PC-3 (cell line): ENCODE data around the gene BEND7. TPM values are rescaled to one million over a fixed set of nuclear protein-coding genes. Genes with fewer than 3 reads are reported as not detected.

Experiments
- ATAC-seq: fragments of 200-7000 bp; cut with Tn5 transposase; 2 replicates; pipeline ENCODE4 v1.9.1; 2020; ENCODE audit warnings: mild to moderate bottlenecking, moderate library complexity
- BruUV-seq: library from RNA; stranded (reverse); fragments of 400-500 nt; replicated peaks from 2 replicates; lab custom pipeline; 2021; lab: Mats Ljungman, UMichigan
- CTCF ChIA-PET: fragments of 300-600 bp; sonication (Branson Sonifier 250); formaldehyde crosslinking; loops from one replicate; lab custom pipeline; 2022; ENCODE audit warnings: antibody characterized with exemption; lab: Charles Lee
- POLR2A ChIA-PET: fragments of 300-600 bp; sonication (Branson Sonifier 250); formaldehyde crosslinking; loops from one replicate; lab custom pipeline; 2022; ENCODE audit warnings: antibody characterized with exemption; ENCODE audit not compliant: unreplicated experiment; lab: Charles Lee
- DNase-seq: peaks from one replicate; pipeline ENCODE4 v3.0.0-alpha.2; 2015
- H2AFZ ChIP-seq: fragments of 300-600 bp; sonication (generic); 2 replicates; pipeline ENCODE4 v1.6.0; 2016; ENCODE audit warnings: antibody characterized with exemption, low read length
- H3F3A ChIP-seq: fragments of 300-600 bp; sonication (generic); one replicate; pipeline ENCODE4 v1.6.0; 2017; ENCODE audit warnings: antibody characterized with exemption, low read length, control low read depth, mild to moderate bottlenecking; ENCODE audit not compliant: unreplicated experiment
- H3K27ac ChIP-seq: fragments of 300-600 bp; sonication (generic); 2 replicates; pipeline ENCODE4 v1.5.1; 2016; ENCODE audit warnings: mild to moderate bottlenecking, low read length
- H3K27me3 ChIP-seq: fragments of 300-600 bp; sonication (generic); 2 replicates; pipeline ENCODE4 v1.6.1; 2016; ENCODE audit warnings: low read length, mixed read lengths
- H3K36me3 ChIP-seq: fragments of 300-600 bp; sonication (generic); 2 replicates; pipeline ENCODE4 v1.6.1; 2016; ENCODE audit warnings: low read depth, mixed run types, low read length, mixed read lengths
- H3K4me1 ChIP-seq: fragments of 300-600 bp; sonication (generic); 2 replicates; pipeline ENCODE4 v1.5.1; 2016; ENCODE audit warnings: low read length; ENCODE audit not compliant: insufficient read depth
- H3K4me2 ChIP-seq: fragments of 300-600 bp; sonication (generic); 2 replicates; pipeline ENCODE4 v1.6.0; 2016; ENCODE audit warnings: low read length
- H3K4me3 ChIP-seq: fragments of 300-600 bp; sonication (generic); 2 replicates; pipeline ENCODE4 v1.5.1; 2016; ENCODE audit warnings: mild to moderate bottlenecking, low read length, mixed read lengths
- H3K79me2 ChIP-seq: fragments of 300-600 bp; sonication (generic); 2 replicates; pipeline ENCODE4 v1.6.1; 2017; ENCODE audit warnings: low read length, mixed read lengths
- H3K9ac ChIP-seq: fragments of 300-600 bp; sonication (generic); 2 replicates; pipeline ENCODE4 v1.6.0; 2016; ENCODE audit warnings: mild to moderate bottlenecking, low read length
- H3K9me2 ChIP-seq: fragments of 300-600 bp; sonication (generic); replicated peaks from 2 replicates; pipeline ENCODE4 v1.6.1; 2016; ENCODE audit warnings: mixed run types, low read length, mixed read lengths
- H3K9me3 ChIP-seq: fragments of 300-600 bp; sonication (generic); 2 replicates; pipeline ENCODE4 v1.6.1; 2016; ENCODE audit warnings: low read length, mixed read lengths
- H4K20me1 ChIP-seq: fragments of 300-600 bp; sonication (generic); 2 replicates; pipeline ENCODE4 v1.6.1; 2016; ENCODE audit warnings: low read length, mixed read lengths
- EZH2 ChIP-seq: fragments of 300-600 bp; sonication (generic); IDR thresholded peaks from one replicate; pipeline ENCODE4 v1.6.1; 2017; ENCODE audit warnings: antibody characterized with exemption, mild to moderate bottlenecking, low read length; ENCODE audit not compliant: unreplicated experiment
- EZH2phosphoT487 ChIP-seq: fragments of 300-600 bp; sonication (generic); IDR thresholded peaks from 2 replicates; pipeline ENCODE4 v1.6.1; 2018; ENCODE audit warnings: mild to moderate bottlenecking, antibody characterized with exemption, low read length, borderline replicate concordance
- intact Hi-C: fragments of 100-400 bp; cut with micrococcal nuclease; formaldehyde crosslinking; loops from 2 replicates; pipeline ENCODE4 v1.9.0; 2023
- total RNA-seq: library from RNA; depleted of rRNA; stranded (reverse); fragments of >200 nt; gene quantifications from 2 replicates; pipeline ENCODE4 v1.2.3, GENCODE V29; 2014
- TF ChIP-seq, protein P1 (sequence below): fragments of 300-600 bp; sonication (generic); conservative IDR thresholded peaks from 2 replicates; pipeline ENCODE4 v1.5.1; 2017; ENCODE audit warnings: antibody characterized with exemption, low read depth, mild to moderate bottlenecking, low read length

BEND7 gene
- total RNA-seq, 1 experiment from 2014 or later, result 2.6 TPM

GRCh38 chr10:13470270-13470669 is 58.5 kb downstream of the BEND7 start:
- Histone ChIP-seq H3K9me3 (no peaks in the 10 kb centered on the region), H3F3A (no peaks in the 10 kb centered on the region), H3K36me3 (no peaks in the 10 kb centered on the region), H3K27me3 (no peaks in the 10 kb centered on the region), H3K4me2 (no peak overlapping the region), H3K9ac (no peak overlapping the region), H3K9me2 (no peaks in the 10 kb centered on the region), H3K79me2 (no peaks in the 10 kb centered on the region), H4K20me1 (no peaks in the 10 kb centered on the region), H3K4me1 (no peaks in the 10 kb centered on the region), H3K4me3 (no peak overlapping the region), H2AFZ (no peak overlapping the region), H3K27ac (no peak overlapping the region)
- DNase-seq, result no peak
- POLR2A ChIA-PET, result interaction anchor here (0.6 kb wide), 1 partner anchor 54 kb away, joined by 4 read pairs; no protein-coding TSS in a partner anchor
- intact Hi-C loops, result loop anchor here (5.0 kb wide), 1 partner anchor 187 kb away; no protein-coding TSS in a partner anchor
- no peak for ATAC-seq
- CTCF ChIA-PET, result interaction anchor here (0.6 kb wide), 1 partner anchor 23 kb away, joined by 4 read pairs; no protein-coding TSS in a partner anchor
- BruUV-seq, result no TSS peak
- TF ChIP-seq EZH2 (no peak), EZH2phosphoT487 (no peak)
- TF ChIP-seq, protein P1, sequence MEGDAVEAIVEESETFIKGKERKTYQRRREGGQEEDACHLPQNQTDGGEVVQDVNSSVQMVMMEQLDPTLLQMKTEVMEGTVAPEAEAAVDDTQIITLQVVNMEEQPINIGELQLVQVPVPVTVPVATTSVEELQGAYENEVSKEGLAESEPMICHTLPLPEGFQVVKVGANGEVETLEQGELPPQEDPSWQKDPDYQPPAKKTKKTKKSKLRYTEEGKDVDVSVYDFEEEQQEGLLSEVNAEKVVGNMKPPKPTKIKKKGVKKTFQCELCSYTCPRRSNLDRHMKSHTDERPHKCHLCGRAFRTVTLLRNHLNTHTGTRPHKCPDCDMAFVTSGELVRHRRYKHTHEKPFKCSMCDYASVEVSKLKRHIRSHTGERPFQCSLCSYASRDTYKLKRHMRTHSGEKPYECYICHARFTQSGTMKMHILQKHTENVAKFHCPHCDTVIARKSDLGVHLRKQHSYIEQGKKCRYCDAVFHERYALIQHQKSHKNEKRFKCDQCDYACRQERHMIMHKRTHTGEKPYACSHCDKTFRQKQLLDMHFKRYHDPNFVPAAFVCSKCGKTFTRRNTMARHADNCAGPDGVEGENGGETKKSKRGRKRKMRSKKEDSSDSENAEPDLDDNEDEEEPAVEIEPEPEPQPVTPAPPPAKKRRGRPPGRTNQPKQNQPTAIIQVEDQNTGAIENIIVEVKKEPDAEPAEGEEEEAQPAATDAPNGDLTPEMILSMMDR, result no peak; the same call in 1 of the 2 replicates

DNA sequence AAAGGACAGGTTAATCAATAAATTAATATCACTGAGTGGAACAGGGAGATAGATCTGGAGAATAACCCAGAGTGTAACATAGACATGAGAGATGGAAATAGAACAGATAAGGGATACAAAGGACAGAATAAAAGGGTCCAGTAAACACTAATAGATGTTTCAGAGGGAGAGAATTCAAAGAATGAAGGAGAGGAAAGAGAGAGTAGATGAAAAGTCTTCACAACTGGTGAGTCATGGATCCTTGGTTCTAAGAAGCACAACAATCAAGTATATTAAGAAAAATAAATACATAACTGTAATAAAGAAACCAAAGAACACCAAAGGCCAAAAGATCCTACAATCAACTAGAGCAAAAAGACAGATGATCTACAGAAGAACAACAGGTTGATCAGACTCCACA is 66.3 kb downstream of the BEND7 start:
- TF ChIP-seq EZH2 (no peak), EZH2phosphoT487 (no peak)
- TF ChIP-seq, protein P1, result no peak

GRCh38 chr10:13458687-13459012 is 70.2 kb downstream of the BEND7 start:
- no TSS peak for BruUV-seq
- no peaks in the 10 kb centered on the region for H3K9me2 ChIP-seq
- TF ChIP-seq, protein P1, result no peak
- TF ChIP-seq EZH2phosphoT487, result no peak
- TF ChIP-seq EZH2, result no peak
- ChIA-PET CTCF (no interaction called here), POLR2A (no interaction called here)
- no peak overlapping the region for H3K9ac ChIP-seq
- H3K27me3 ChIP-seq, result no peaks in the 10 kb centered on the region
- H3K4me3 ChIP-seq, result no peak overlapping the region
- no peaks in the 10 kb centered on the region for H3K9me3 ChIP-seq
- H3K27ac ChIP-seq, result no peak overlapping the region
- H3F3A ChIP-seq, result no peaks in the 10 kb centered on the region
- no peaks in the 10 kb centered on the region for H3K36me3 ChIP-seq
- H4K20me1 ChIP-seq, result no peaks in the 10 kb centered on the region
- DNase-seq (no peak), ATAC-seq (no peak)
- no peaks in the 10 kb centered on the region for H3K4me1 ChIP-seq
- no peaks in the 10 kb centered on the region for H3K79me2 ChIP-seq
- no peak overlapping the region for H2AFZ ChIP-seq
- H3K4me2 ChIP-seq, result no peak overlapping the region
- intact Hi-C loops, result no loop called here

More for the DNA sequence above, 66.3 kb downstream of the BEND7 start:
- H3K9me2 ChIP-seq, result no peaks in the 10 kb centered on the region
- H4K20me1 ChIP-seq, result no peaks in the 10 kb centered on the region
- no peaks in the 10 kb centered on the region for H3F3A ChIP-seq
- ATAC-seq (no peak), DNase-seq (no peak)
- H3K4me1 ChIP-seq, result no peaks in the 10 kb centered on the region
- H3K79me2 ChIP-seq, result no peaks in the 10 kb centered on the region
- H2AFZ ChIP-seq, result no peak overlapping the region
- H3K9ac ChIP-seq, result no peak overlapping the region
- no peak overlapping the region for H3K4me2 ChIP-seq
- no peaks in the 10 kb centered on the region for H3K27me3 ChIP-seq
- CTCF ChIA-PET, result no interaction called here
- POLR2A ChIA-PET, result no interaction called here
- H3K4me3 ChIP-seq, result no peak overlapping the region
- intact Hi-C loops, result no loop called here
- no peak overlapping the region for H3K27ac ChIP-seq
- BruUV-seq, result no TSS peak
- no peaks in the 10 kb centered on the region for H3K36me3 ChIP-seq
- no peaks in the 10 kb centered on the region for H3K9me3 ChIP-seq
